ENCODE data around the gene CKS2.

Gene CKS2

GRCh38 chr9:89339807-89340206 is 28.8 kb downstream of the CKS2 start:
- Histone ChIP-seq H3K79me2 (ENCODE audit: insufficient read depth, low read length) (no peaks in the 10 kb centered on the region), H3K4me2 (ENCODE audit: low read depth, low read length, poor library complexity, severe bottlenecking) (no peak overlapping the region), H3K4me3 (ENCODE audit: insufficient read depth, low read length, poor library complexity, severe bottlenecking) (no peak overlapping the region), H3K27ac (ENCODE audit: low read depth, low read length) (no peak overlapping the region), H3K36me3 (ENCODE audit: low read length) (peaks cover 54% of the 10 kb centered on the region), H3K9me3 (ENCODE audit: insufficient read depth, low read length) (no peaks in the 10 kb centered on the region), H2AFZ (ENCODE audit: low read depth, low read length, severe bottlenecking) (no peak overlapping the region), H3K27me3 (ENCODE audit: low read length) (no peaks in the 10 kb centered on the region), H3K9me2 (replicated peaks; ENCODE audit: insufficient read depth, low read length) (no peaks in the 10 kb centered on the region), H3K9ac (ENCODE audit: low read length) (no peak overlapping the region), H4K20me1 (ENCODE audit: low read depth, low read length) (no peaks in the 10 kb centered on the region), H3F3A (ENCODE audit: insufficient read depth) (no peaks in the 10 kb centered on the region)
- no peak for TF ChIP-seq EZH2phosphoT487 (conservative IDR thresholded peaks at IDR 0.05; ENCODE audit: low read length)
- TF ChIP-seq, protein P1, sequence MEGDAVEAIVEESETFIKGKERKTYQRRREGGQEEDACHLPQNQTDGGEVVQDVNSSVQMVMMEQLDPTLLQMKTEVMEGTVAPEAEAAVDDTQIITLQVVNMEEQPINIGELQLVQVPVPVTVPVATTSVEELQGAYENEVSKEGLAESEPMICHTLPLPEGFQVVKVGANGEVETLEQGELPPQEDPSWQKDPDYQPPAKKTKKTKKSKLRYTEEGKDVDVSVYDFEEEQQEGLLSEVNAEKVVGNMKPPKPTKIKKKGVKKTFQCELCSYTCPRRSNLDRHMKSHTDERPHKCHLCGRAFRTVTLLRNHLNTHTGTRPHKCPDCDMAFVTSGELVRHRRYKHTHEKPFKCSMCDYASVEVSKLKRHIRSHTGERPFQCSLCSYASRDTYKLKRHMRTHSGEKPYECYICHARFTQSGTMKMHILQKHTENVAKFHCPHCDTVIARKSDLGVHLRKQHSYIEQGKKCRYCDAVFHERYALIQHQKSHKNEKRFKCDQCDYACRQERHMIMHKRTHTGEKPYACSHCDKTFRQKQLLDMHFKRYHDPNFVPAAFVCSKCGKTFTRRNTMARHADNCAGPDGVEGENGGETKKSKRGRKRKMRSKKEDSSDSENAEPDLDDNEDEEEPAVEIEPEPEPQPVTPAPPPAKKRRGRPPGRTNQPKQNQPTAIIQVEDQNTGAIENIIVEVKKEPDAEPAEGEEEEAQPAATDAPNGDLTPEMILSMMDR (IDR thresholded peaks at IDR 0.05; ENCODE audit: insufficient read depth, low read length, poor library complexity, severe bottlenecking) = no peak

DNA sequence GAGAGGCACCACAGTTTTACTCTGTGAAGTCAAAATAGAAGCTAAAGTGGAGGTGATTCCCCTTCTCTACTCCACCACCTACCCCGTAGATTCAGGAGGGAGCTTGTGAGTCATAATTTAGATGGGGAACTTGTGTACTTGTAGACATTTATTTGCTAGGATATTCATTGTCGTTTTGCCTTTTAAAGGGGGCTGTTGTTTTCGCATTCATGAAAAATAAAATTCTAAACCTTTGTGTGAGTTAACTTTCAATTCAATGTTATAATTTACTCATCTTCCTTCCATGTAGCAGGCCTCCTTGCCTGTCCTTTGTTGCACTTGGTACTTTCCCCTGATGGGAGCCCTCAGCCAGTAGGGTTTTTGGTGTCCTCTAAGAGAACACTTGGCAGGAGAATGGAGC is 29.3 kb downstream of the CKS2 start:
- Histone ChIP-seq H3K9me3 (ENCODE audit: insufficient read depth, low read length) (no peaks in the 10 kb centered on the region), H3K79me2 (ENCODE audit: insufficient read depth, low read length) (no peaks in the 10 kb centered on the region), H3K27me3 (ENCODE audit: low read length) (no peaks in the 10 kb centered on the region), H2AFZ (ENCODE audit: low read depth, low read length, severe bottlenecking) (no peak overlapping the region), H4K20me1 (ENCODE audit: low read depth, low read length) (no peaks in the 10 kb centered on the region), H3K9ac (ENCODE audit: low read length) (no peak overlapping the region), H3K4me2 (ENCODE audit: low read depth, low read length, poor library complexity, severe bottlenecking) (no peak overlapping the region), H3K4me3 (ENCODE audit: insufficient read depth, low read length, poor library complexity, severe bottlenecking) (no peak overlapping the region), H3K27ac (ENCODE audit: low read depth, low read length) (no peak overlapping the region), H3K36me3 (ENCODE audit: low read length) (peaks cover 57% of the 10 kb centered on the region), H3F3A (ENCODE audit: insufficient read depth) (no peaks in the 10 kb centered on the region), H3K9me2 (replicated peaks; ENCODE audit: insufficient read depth, low read length) (no peaks in the 10 kb centered on the region)
- no peak for TF ChIP-seq EZH2phosphoT487 (conservative IDR thresholded peaks at IDR 0.05; ENCODE audit: low read length)
- TF ChIP-seq, protein P1 (IDR thresholded peaks at IDR 0.05; ENCODE audit: insufficient read depth, low read length, poor library complexity, severe bottlenecking) = no peak

DNA sequence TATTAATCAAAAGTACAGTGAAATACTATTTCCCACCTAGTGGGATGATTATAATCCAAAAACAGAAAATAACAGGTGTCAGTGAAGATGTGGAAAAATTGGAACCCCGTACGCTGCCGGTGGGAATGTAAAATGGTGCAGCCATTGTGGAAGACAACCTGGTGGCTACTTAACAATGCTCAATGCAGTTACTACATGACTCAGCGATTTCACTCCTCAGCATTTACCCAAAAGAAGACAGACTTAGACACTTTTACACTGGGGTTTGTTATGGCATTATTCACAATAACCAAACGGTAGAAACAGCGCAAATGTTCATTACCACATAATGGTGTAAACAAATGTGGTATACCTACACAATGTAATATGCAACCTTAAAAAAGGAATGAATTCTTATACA is 31.2 kb downstream of the CKS2 start:
- Histone ChIP-seq H3K36me3 (ENCODE audit: low read length) (peaks cover 60% of the 10 kb centered on the region), H3F3A (ENCODE audit: insufficient read depth) (no peaks in the 10 kb centered on the region), H3K4me3 (ENCODE audit: insufficient read depth, low read length, poor library complexity, severe bottlenecking) (no peak overlapping the region), H3K9me2 (replicated peaks; ENCODE audit: insufficient read depth, low read length) (no peaks in the 10 kb centered on the region), H2AFZ (ENCODE audit: low read depth, low read length, severe bottlenecking) (no peak overlapping the region), H3K9ac (ENCODE audit: low read length) (no peak overlapping the region), H3K27me3 (ENCODE audit: low read length) (no peaks in the 10 kb centered on the region), H3K9me3 (ENCODE audit: insufficient read depth, low read length) (no peaks in the 10 kb centered on the region), H3K79me2 (ENCODE audit: insufficient read depth, low read length) (no peaks in the 10 kb centered on the region), H3K4me2 (ENCODE audit: low read depth, low read length, poor library complexity, severe bottlenecking) (no peak overlapping the region), H4K20me1 (ENCODE audit: low read depth, low read length) (no peaks in the 10 kb centered on the region), H3K27ac (ENCODE audit: low read depth, low read length) (no peak overlapping the region)
- TF ChIP-seq, protein P1 (IDR thresholded peaks at IDR 0.05; ENCODE audit: insufficient read depth, low read length, poor library complexity, severe bottlenecking) = no peak
- no peak for TF ChIP-seq EZH2phosphoT487 (conservative IDR thresholded peaks at IDR 0.05; ENCODE audit: low read length)

Measured in SU-DHL-6 (cell line).